Subcutaneous adipose tissue (tissue), 4 donors: ENCODE data around the gene FSCN2. TPM values are rescaled to one million over a fixed set of nuclear protein-coding genes. Genes with fewer than 3 reads are reported as not detected.

Experiments used
- total RNA-seq, 4 donors: library from RNA; depleted of rRNA; stranded (reverse); fragments of >200 nt; gene quantifications; one replicate each; pipeline ENCODE4 v1.1.0, GENCODE V29; 2016
- TF ChIP-seq, protein P1 (sequence below): fragments of 450-650 bp; IDR thresholded peaks from one replicate; pipeline ENCODE4 v1.5.1; 2016; ENCODE audit warnings: low read depth, mild to moderate bottlenecking, control low read depth, antibody characterized with exemption, moderate library complexity

The FSCN2 gene
- total RNA-seq, 4 donors from 2014 or later: 0.88 to 1.0 TPM; not detected in 2

GRCh38 chr17:81539571-81539900, 11.4 kb downstream of the FSCN2 start:
- TF ChIP-seq, protein P1, sequence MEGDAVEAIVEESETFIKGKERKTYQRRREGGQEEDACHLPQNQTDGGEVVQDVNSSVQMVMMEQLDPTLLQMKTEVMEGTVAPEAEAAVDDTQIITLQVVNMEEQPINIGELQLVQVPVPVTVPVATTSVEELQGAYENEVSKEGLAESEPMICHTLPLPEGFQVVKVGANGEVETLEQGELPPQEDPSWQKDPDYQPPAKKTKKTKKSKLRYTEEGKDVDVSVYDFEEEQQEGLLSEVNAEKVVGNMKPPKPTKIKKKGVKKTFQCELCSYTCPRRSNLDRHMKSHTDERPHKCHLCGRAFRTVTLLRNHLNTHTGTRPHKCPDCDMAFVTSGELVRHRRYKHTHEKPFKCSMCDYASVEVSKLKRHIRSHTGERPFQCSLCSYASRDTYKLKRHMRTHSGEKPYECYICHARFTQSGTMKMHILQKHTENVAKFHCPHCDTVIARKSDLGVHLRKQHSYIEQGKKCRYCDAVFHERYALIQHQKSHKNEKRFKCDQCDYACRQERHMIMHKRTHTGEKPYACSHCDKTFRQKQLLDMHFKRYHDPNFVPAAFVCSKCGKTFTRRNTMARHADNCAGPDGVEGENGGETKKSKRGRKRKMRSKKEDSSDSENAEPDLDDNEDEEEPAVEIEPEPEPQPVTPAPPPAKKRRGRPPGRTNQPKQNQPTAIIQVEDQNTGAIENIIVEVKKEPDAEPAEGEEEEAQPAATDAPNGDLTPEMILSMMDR: no peak

- TF ChIP-seq, protein P1: no peak
Measured at GRCh38 chr17:81539961-81540675, 11.9 kb downstream of the FSCN2 start.

DNA sequence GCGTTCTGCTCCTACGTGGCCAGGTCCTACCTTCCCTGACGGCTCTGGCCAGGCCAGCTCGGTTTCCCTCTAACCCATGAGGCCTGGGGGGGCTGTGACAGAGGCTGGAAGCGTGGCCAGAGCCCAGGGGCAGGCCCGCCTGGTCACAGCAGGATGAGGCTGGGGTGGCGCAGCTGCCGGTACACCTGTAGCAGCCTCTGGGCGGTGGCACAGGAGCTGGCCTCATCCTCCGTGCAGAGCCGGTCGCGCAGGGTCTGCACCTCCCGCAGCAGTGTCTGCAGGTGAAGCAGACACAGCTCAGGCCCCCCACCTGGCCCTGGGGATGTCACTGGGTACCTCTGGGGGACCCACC, 12.5 kb downstream of the FSCN2 start:
- TF ChIP-seq, protein P1: no peak

- TF ChIP-seq, protein P1: no peak
Measured at GRCh38 chr17:81541123-81541522, 12.9 kb downstream of the FSCN2 start.

- TF ChIP-seq, protein P1: no peak
Measured at GRCh38 chr17:81542431-81543338, 14.5 kb downstream of the FSCN2 start.

DNA sequence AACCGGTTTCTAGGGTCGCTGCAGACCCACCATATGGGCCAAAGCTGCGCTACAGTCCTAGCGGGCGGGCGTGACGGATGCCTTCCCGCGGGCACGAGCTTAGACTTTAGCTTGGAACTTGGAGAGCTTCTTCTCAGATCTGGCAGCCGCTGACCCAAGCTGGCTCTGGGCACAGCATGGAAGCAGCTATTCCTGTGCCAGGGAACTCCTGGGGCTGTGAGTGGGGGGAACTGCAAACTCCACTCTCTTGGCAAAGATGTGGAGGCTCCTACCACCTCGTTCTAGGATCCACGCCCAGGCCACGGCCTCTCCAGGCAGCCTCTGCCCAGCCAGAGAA, 15.1 kb downstream of the FSCN2 start:
- TF ChIP-seq, protein P1: no peak

- TF ChIP-seq, protein P1: no peak
Measured at GRCh38 chr17:81543756-81544155, 15.6 kb downstream of the FSCN2 start.
